ENCODE results near the gene NPHP3. TPM values are rescaled to one million over a fixed set of nuclear protein-coding genes. Genes with fewer than 3 reads are reported as not detected.

The NPHP3 gene, protein sequence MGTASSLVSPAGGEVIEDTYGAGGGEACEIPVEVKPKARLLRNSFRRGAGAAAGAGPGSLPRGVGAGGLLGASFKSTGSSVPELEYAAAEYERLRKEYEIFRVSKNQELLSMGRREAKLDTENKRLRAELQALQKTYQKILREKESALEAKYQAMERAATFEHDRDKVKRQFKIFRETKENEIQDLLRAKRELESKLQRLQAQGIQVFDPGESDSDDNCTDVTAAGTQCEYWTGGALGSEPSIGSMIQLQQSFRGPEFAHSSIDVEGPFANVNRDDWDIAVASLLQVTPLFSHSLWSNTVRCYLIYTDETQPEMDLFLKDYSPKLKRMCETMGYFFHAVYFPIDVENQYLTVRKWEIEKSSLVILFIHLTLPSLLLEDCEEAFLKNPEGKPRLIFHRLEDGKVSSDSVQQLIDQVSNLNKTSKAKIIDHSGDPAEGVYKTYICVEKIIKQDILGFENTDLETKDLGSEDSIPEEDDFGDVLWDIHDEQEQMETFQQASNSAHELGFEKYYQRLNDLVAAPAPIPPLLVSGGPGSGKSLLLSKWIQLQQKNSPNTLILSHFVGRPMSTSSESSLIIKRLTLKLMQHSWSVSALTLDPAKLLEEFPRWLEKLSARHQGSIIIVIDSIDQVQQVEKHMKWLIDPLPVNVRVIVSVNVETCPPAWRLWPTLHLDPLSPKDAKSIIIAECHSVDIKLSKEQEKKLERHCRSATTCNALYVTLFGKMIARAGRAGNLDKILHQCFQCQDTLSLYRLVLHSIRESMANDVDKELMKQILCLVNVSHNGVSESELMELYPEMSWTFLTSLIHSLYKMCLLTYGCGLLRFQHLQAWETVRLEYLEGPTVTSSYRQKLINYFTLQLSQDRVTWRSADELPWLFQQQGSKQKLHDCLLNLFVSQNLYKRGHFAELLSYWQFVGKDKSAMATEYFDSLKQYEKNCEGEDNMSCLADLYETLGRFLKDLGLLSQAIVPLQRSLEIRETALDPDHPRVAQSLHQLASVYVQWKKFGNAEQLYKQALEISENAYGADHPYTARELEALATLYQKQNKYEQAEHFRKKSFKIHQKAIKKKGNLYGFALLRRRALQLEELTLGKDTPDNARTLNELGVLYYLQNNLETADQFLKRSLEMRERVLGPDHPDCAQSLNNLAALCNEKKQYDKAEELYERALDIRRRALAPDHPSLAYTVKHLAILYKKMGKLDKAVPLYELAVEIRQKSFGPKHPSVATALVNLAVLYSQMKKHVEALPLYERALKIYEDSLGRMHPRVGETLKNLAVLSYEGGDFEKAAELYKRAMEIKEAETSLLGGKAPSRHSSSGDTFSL (N-terminal part only)
- total RNA-seq (10 to 100 TPM; 38.0 to 76.2 (median 42.8) TPM), polyA plus RNA-seq (1 to 10 TPM; 4.2 to 5.1 (median 4.4) TPM)

GRCh38 chr3:132722165-132723023, at the start of gene NPHP3:
TSS of gene NPHP3 (minus strand) at chr3:132722409. CDS start at chr3:132722355, 54 bp downstream.
- intact Hi-C loops (cut with DNase I) = loop anchor here (5.0 to 10.0 kb wide), 5 partner anchors 850 to 1765 kb away; partner anchors contain the start of genes ANAPC13, CDV3, CEP63 and SRPRB
- peak; percentile 99 for DNase-seq
- no peaks in the 10 kb centered on the region for H3K9me3 ChIP-seq
- H3K4me1 ChIP-seq = peaks cover 0 to 38% (median 31%) of the 10 kb centered on the region in 4 donors
- 2% methylated on average over 96 of the region's 96 CpGs for WGBS, 2 donors
- peak within 1 kb of the TSS; percentile 64 to 99 (median 89) for H3K4me3 ChIP-seq
- H3K27me3 ChIP-seq = no peaks in the 10 kb centered on the region
- H3K27ac ChIP-seq = peak within 1 kb of the TSS; percentile 97 to 99 (median 98)
- peaks cover 0 to 12% (median 0%) of the 10 kb centered on the region in 4 donors for H3K36me3 ChIP-seq
- TF ChIP-seq, protein P1, sequence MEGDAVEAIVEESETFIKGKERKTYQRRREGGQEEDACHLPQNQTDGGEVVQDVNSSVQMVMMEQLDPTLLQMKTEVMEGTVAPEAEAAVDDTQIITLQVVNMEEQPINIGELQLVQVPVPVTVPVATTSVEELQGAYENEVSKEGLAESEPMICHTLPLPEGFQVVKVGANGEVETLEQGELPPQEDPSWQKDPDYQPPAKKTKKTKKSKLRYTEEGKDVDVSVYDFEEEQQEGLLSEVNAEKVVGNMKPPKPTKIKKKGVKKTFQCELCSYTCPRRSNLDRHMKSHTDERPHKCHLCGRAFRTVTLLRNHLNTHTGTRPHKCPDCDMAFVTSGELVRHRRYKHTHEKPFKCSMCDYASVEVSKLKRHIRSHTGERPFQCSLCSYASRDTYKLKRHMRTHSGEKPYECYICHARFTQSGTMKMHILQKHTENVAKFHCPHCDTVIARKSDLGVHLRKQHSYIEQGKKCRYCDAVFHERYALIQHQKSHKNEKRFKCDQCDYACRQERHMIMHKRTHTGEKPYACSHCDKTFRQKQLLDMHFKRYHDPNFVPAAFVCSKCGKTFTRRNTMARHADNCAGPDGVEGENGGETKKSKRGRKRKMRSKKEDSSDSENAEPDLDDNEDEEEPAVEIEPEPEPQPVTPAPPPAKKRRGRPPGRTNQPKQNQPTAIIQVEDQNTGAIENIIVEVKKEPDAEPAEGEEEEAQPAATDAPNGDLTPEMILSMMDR (IDR thresholded peaks at IDR 0.05) = no peak
- TF ChIP-seq POLR2AphosphoS5 (IDR thresholded peaks at IDR 0.05) (peak; percentile 90 to 97 (median 94)), POLR2A (IDR thresholded peaks at IDR 0.05) (peak; percentile 55 to 79), EP300 (IDR thresholded peaks at IDR 0.05) (no peak)

DNA sequence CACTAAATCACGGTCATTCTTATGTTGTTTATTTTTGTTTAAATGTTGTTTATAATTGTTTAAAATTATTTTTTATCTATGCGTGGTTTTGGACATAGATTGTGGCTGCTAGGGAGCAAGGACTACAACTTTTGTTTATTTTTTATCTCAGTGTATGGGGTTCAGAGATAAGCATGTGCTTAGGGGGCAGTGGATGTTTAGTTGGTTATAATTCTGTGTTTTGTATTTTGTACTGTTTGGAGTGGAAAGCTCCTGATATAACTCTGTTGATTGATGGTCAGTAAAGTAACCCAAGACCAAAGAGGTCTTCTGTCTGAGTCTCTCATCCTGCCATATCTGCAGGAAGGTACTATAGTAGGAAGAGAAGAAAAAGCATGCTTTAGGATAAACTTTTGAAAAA, 36.5 kb upstream of the NPHP3 start:
- Histone ChIP-seq H3K27me3 (no peaks in the 10 kb centered on the region), H3K27ac (no peak overlapping the region), H3K9me3 (no peaks in the 10 kb centered on the region), H3K4me3 (no peak overlapping the region), H3K4me1 (no peaks in the 10 kb centered on the region), H3K36me3 (no peaks in the 10 kb centered on the region)
- WGBS, 2 donors = 51 to 78% methylated on average over 2 of the region's 2 CpGs
- DNase-seq = no peak
- TF ChIP-seq POLR2A (IDR thresholded peaks at IDR 0.05) (no peak), POLR2AphosphoS5 (IDR thresholded peaks at IDR 0.05) (no peak), EP300 (IDR thresholded peaks at IDR 0.05) (no peak)
- TF ChIP-seq, protein P1 (IDR thresholded peaks at IDR 0.05) = no peak
- intact Hi-C loops (cut with DNase I) = no loop called here

DNA sequence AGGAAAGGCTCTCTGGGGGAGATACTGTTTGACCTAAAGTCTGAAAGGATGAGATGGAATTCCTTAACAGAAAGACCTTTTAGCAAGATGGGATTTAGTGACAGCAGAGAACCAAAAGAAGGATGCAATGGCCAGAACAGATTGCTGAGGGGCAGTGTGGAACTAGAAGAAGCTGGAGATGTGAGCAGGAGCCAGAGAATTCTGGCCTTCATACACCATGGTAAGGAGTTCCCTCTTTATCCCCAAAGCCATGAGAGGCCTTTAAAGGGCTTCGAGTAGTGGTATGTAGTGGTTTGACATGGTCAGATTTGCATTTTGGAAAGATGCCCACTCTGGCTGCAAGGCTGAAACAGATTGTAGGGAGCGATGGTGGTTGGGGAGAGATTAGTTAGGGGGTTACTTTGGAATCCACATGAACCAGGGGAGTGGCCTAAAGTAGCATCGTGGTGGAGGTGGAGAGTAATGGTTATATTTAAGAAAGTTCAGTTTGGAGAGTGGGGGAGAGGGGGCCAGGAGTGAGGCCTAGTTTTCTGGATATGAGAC, 34.0 kb upstream of the NPHP3 start:
- intact Hi-C loops (cut with DNase I) = no loop called here
- no peak overlapping the region for H3K27ac ChIP-seq
- TF ChIP-seq EP300 (IDR thresholded peaks at IDR 0.05) (no peak), POLR2AphosphoS5 (IDR thresholded peaks at IDR 0.05) (no peak), POLR2A (IDR thresholded peaks at IDR 0.05) (no peak)
- TF ChIP-seq, protein P1 (IDR thresholded peaks at IDR 0.05) = no peak
- no peak for DNase-seq
- H3K36me3 ChIP-seq = no peaks in the 10 kb centered on the region
- no peaks in the 10 kb centered on the region for H3K4me1 ChIP-seq
- no peak overlapping the region for H3K4me3 ChIP-seq
- H3K9me3 ChIP-seq = no peaks in the 10 kb centered on the region
- WGBS, 2 donors = 80 to 85% methylated on average over 3 of the region's 3 CpGs
- no peaks in the 10 kb centered on the region for H3K27me3 ChIP-seq
